ENCODE results near the gene PRDX3. TPM values are rescaled to one million over a fixed set of nuclear protein-coding genes. Genes with fewer than 3 reads are reported as not detected.

The PRDX3 gene
- total and polyA plus RNA-seq, 7 donors: 133 to 267 (median 172) TPM

DNA sequence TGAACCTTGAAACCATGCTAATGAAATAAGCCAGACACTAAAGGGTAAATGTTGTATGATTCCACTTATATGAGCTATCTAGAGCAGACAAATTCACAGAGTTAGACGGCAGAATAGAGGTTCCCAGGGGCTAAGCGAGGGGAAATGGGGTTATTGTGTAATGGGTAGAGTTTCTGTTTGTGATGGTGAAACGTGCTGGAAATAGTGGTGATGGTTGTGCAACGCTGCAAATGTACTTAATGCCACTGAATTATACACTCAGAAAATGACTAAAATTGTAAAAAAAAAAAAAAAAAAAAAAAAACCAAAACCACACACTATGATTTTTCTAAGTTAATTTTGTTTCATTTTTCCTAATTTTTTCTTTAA, 43.1 kb downstream of the PRDX3 start:
- WGBS, 2 donors: 50 to 69% methylated on average over 4 of the region's 4 CpGs
- Histone ChIP-seq H3K9me3 (no peaks in the 10 kb centered on the region), H3K4me3 (no peak overlapping the region), H3K27ac (peak overlapping the region in 1 of 4 donors; percentile 30), H3K4me1 (peaks cover 0 to 13% (median 0%) of the 10 kb centered on the region in 4 donors), H3K36me3 (peaks cover 0 to 50% (median 18%) of the 10 kb centered on the region in 4 donors), H3K27me3 (no peaks in the 10 kb centered on the region)
- TF ChIP-seq, protein P1, sequence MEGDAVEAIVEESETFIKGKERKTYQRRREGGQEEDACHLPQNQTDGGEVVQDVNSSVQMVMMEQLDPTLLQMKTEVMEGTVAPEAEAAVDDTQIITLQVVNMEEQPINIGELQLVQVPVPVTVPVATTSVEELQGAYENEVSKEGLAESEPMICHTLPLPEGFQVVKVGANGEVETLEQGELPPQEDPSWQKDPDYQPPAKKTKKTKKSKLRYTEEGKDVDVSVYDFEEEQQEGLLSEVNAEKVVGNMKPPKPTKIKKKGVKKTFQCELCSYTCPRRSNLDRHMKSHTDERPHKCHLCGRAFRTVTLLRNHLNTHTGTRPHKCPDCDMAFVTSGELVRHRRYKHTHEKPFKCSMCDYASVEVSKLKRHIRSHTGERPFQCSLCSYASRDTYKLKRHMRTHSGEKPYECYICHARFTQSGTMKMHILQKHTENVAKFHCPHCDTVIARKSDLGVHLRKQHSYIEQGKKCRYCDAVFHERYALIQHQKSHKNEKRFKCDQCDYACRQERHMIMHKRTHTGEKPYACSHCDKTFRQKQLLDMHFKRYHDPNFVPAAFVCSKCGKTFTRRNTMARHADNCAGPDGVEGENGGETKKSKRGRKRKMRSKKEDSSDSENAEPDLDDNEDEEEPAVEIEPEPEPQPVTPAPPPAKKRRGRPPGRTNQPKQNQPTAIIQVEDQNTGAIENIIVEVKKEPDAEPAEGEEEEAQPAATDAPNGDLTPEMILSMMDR (IDR thresholded peaks at IDR 0.05): no peak
- TF ChIP-seq POLR2AphosphoS5 (IDR thresholded peaks at IDR 0.05) (peak in 1 of 4 donors; percentile 21), POLR2A (IDR thresholded peaks at IDR 0.05) (no peak), EP300 (IDR thresholded peaks at IDR 0.05) (no peak)
- DNase-seq: peak; percentile 64
- intact Hi-C loops (cut with DNase I): no loop called here

DNA sequence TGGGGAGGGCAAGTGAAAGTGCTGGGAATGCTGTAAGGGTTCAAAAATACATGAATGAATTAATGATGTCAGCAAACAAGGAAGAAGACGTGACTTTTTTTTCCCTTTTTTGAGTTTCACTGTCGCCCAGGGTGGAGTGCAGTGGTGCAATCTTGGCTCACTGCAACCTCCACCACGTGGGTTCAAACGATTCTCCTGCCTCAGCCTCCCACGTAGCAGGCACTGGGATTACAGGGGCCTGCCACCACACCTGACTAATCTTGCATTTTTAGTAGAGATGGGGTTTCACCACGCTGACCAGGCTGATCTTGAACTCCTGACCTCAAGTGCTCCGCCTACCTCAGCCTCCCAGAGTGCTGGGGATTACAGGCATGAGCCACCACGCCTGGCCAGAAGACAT, 44.7 kb downstream of the PRDX3 start:
- peak; percentile 19 for DNase-seq
- intact Hi-C loops (cut with DNase I): no loop called here
- TF ChIP-seq POLR2AphosphoS5 (IDR thresholded peaks at IDR 0.05) (no peak), POLR2A (IDR thresholded peaks at IDR 0.05) (no peak), EP300 (IDR thresholded peaks at IDR 0.05) (no peak)
- TF ChIP-seq, protein P1 (IDR thresholded peaks at IDR 0.05): no peak
- WGBS, 2 donors: 80 to 82% methylated on average over 8 of the region's 8 CpGs
- peaks cover 0 to 13% (median 0%) of the 10 kb centered on the region in 4 donors for H3K4me1 ChIP-seq
- H3K4me3 ChIP-seq: no peak overlapping the region
- H3K9me3 ChIP-seq: no peaks in the 10 kb centered on the region
- H3K27ac ChIP-seq: no peak overlapping the region
- H3K36me3 ChIP-seq: peaks cover 0 to 54% (median 32%) of the 10 kb centered on the region in 4 donors
- H3K27me3 ChIP-seq: no peaks in the 10 kb centered on the region

DNA sequence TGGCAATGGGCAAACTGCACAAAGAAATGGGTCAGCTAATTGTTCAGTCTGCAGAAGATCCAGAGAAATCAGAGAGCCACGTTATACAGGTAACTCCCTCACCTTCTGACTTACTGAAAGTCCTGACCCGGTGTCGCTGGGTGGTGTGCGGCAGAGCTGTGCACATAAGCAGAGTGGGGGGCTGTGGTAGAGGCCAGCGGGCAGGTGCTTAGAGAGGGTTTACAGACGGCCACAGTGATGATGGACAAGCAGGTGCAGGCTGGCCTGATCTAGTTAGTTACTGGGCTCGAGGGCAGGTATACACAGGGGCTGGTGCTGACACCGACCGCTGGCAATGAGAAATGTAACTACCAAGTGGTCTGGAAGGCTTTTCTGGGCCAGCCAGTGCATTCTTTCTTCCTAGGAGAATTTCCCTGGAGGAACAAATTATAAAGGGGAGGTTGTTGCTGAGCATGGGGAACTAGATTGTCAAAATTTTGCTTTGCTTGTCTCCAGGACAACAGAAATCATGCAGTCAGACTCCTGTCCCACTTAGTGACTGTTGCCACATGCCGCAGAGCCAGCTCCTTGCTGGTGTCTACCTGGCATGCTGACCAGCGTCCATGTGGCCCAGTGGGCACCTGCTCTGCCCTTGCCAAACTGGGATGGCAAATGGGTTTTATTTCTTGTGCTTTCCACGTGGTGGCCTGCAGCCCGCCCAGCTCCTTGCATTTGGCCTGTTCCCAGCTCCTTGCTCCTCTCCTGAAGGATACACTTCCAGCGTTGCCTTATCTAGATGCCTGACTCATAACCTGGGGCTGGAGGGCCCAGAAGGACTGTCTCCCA, 45.9 kb downstream of the PRDX3 start:
- 88 to 93% methylated on average over 14 of the region's 14 CpGs for WGBS, 2 donors
- no peaks in the 10 kb centered on the region for H3K9me3 ChIP-seq

DNA sequence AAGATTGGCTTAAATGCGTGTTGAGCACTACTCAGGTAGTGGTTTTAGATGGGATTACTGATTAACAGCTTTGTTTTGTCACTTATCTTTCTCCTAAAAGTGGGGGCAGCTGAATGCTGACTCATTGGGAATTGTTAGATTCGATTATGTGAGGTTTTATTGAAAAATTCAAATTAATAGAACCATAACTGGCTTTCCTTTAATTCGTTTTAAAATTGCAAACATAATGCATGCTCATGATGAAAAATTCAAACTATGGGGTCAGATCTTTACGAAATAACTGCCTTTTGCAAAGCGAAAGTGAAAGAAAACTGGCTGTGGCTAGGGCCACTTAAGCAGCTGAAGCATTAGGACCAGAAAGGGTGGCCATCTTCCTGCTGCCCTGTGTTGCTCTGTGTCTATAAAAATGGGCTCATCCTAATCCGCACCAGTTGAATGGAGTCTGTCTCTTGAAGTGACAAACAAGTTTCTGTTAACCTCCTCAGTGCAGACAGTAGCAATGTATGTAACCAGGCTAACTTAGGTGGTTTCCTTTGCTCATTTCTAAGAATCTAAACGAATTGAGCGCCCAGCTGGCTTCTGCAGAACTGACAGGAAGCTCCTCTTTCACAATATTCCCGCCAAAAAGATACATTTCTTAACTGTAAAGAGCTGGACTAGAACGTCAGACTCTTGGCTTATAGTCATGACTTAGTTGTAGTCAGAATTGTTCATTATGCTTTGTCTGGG, 46.9 kb downstream of the PRDX3 start:
- peaks cover 0 to 73% (median 32%) of the 10 kb centered on the region in 4 donors for H3K36me3 ChIP-seq
- TF ChIP-seq POLR2A (IDR thresholded peaks at IDR 0.05): no peak
- TF ChIP-seq POLR2AphosphoS5 (IDR thresholded peaks at IDR 0.05): no peak
- TF ChIP-seq EP300 (IDR thresholded peaks at IDR 0.05): no peak
- TF ChIP-seq, protein P1 (IDR thresholded peaks at IDR 0.05): no peak
- H3K4me3 ChIP-seq: peak overlapping the region in 3 of 4 donors; percentile 18 to 33 (median 32)
- WGBS, 2 donors: 31 to 64% methylated on average over 10 of the region's 10 CpGs
- intact Hi-C loops (cut with DNase I): no loop called here
- H3K27me3 ChIP-seq: no peaks in the 10 kb centered on the region
- peaks cover 0 to 13% (median 0%) of the 10 kb centered on the region in 4 donors for H3K4me1 ChIP-seq
- DNase-seq: peak; percentile 63
- H3K9me3 ChIP-seq: no peaks in the 10 kb centered on the region
- H3K27ac ChIP-seq: peak overlapping the region; percentile 28 to 64 (median 41)

More for the DNA sequence above, 45.9 kb downstream of the PRDX3 start:
- Histone ChIP-seq H3K4me3 (no peak overlapping the region), H3K27ac (peak overlapping the region in 1 of 4 donors; percentile 32), H3K27me3 (no peaks in the 10 kb centered on the region), H3K36me3 (peaks cover 0 to 62% (median 32%) of the 10 kb centered on the region in 4 donors), H3K4me1 (peaks cover 0 to 13% (median 0%) of the 10 kb centered on the region in 4 donors)
- intact Hi-C loops (cut with DNase I): no loop called here
- peak; percentile 57 for DNase-seq
- TF ChIP-seq POLR2AphosphoS5 (IDR thresholded peaks at IDR 0.05): no peak

DNA sequence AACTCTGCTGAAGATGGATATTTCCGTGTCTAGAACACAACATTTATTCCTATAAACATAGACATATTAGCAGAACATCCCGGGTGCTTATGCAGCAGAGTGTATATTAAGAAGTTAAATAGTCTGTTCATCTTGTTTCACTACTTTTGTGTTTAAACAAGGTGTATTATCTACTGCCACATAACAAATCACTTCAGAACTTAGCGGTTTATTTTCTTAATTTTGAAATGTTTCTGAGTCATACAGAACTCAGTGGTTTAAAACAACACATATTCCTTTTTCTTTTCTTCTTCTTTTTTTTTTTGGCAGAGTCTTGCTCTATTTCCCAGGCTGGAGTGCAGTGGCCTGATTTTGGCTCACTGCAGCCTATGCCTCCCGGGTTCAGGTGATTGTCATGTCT, 48.9 kb downstream of the PRDX3 start:
- DNase-seq: peak; percentile 12
- intact Hi-C loops (cut with DNase I): no loop called here
- H3K4me3 ChIP-seq: no peak overlapping the region
- TF ChIP-seq POLR2A (IDR thresholded peaks at IDR 0.05): no peak
- TF ChIP-seq, protein P1 (IDR thresholded peaks at IDR 0.05): no peak
- no peak for TF ChIP-seq POLR2AphosphoS5 (IDR thresholded peaks at IDR 0.05)
- TF ChIP-seq EP300 (IDR thresholded peaks at IDR 0.05): no peak
- 91 to 94% methylated on average over 4 of the region's 4 CpGs for WGBS, 2 donors
- no peaks in the 10 kb centered on the region for H3K27me3 ChIP-seq
- peaks cover 0 to 86% (median 41%) of the 10 kb centered on the region in 4 donors for H3K36me3 ChIP-seq
- H3K27ac ChIP-seq: no peak overlapping the region
- H3K9me3 ChIP-seq: no peaks in the 10 kb centered on the region
- peaks cover 0 to 9% (median 0%) of the 10 kb centered on the region in 4 donors for H3K4me1 ChIP-seq

Data from sigmoid colon (tissue), 7 donors.